A673 (cell line): Measurements from ENCODE around the gene MACROD1.

Experiments
- EZH2 ChIP-seq: fragments of 200-600 bp; sonication (generic); IDR thresholded peaks from 2 replicates; pipeline ENCODE4 v1.6.1; 2017; ENCODE audit warnings: borderline replicate concordance, low read depth, mild to moderate bottlenecking, mixed read lengths, antibody characterized with exemption, low read length; ENCODE audit not compliant: poor library complexity, severe bottlenecking
- TF ChIP-seq, protein P1 (sequence below): fragments of 300-800, 200-600 bp; sonication (generic); conservative IDR thresholded peaks from 2 replicates; pipeline ENCODE4 v1.5.1; 2017; ENCODE audit warnings: low read depth, mild to moderate bottlenecking, antibody characterized with exemption, low read length, moderate library complexity, mixed read lengths

DNA sequence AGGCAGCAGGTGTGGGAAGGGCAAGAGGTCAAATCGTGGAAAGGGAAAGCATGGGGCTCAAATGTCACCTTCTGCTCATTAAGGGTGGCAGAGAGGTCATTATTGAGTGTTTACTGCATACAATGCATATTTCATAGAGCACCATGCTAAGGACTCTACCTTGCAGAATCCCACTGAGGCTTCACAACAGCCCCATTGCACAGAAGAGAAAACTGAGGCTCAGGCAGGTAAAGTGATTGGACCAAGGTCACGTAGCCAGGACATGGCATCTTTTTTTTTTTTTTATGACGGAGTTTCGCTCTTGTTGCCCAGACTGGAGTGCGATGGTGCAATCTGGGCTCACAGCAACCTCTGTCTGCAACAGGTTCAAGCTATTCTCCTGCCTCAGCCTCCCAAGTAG, 122.4 kb downstream of the MACROD1 start:
- TF ChIP-seq, protein P1, sequence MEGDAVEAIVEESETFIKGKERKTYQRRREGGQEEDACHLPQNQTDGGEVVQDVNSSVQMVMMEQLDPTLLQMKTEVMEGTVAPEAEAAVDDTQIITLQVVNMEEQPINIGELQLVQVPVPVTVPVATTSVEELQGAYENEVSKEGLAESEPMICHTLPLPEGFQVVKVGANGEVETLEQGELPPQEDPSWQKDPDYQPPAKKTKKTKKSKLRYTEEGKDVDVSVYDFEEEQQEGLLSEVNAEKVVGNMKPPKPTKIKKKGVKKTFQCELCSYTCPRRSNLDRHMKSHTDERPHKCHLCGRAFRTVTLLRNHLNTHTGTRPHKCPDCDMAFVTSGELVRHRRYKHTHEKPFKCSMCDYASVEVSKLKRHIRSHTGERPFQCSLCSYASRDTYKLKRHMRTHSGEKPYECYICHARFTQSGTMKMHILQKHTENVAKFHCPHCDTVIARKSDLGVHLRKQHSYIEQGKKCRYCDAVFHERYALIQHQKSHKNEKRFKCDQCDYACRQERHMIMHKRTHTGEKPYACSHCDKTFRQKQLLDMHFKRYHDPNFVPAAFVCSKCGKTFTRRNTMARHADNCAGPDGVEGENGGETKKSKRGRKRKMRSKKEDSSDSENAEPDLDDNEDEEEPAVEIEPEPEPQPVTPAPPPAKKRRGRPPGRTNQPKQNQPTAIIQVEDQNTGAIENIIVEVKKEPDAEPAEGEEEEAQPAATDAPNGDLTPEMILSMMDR = no peak
- no peak for TF ChIP-seq EZH2
